ENCODE results near the gene SLC7A8. TPM values are rescaled to one million over a fixed set of nuclear protein-coding genes. Genes with fewer than 3 reads are reported as not detected.
A peak's percentile ranks its signal among the peaks of the same experiment; 100 is the strongest.

SLC7A8 gene
- total RNA-seq, 1 experiment from 2014 or later: 0.90 TPM

DNA sequence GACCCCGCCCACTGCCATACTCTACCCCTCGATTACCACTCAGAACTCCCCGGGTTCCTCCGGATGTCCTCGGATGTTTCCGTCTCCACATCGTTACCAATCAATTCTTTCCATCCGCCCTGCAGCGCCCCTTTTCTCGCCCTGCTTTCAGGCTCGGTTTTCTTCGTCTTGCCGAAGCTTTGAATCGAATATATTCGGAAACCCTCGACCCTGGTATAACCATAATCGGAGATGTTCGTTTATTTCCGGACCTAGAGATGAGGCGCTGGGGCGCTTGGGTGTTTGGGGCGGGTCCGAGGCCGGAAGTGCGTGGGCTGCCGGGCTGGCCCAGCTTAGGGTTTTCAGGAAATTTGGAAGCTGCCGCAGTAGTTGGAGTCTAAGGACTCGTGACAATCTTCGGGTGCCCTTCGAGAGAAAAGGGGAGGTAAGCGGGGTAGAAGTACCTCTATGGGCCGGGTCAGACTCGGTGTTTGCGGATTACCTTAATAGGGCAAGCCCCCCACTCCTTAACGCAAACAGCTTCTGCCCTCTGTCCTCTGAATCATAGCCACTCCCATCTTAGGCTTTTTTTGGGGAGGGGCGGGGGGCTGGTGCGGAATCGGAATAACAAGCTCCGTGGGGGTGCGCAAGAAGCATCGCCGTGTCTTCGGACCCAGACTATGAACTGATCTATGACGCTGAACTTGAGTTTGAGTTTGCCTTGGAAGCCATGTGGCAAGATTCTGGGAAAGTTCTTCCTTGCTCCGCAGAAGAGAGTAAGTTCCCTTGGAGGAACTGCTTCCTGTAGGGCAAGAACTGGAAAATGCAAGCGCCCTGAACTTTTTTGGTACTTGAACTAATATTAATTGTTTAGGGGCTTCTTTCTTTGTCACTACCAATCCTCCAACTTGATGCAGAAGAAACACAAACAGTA is 88.0 kb downstream of the SLC7A8 start, which contains the start of gene C14orf119:
Gene C14orf119 (plus strand): TSS at position 310 of the 913 bp plus-strand sequence. CDS start 2,154 bp downstream, outside the sequence.
- CTCF ChIA-PET: interaction anchor here (0.6 to 2.8 kb wide), 8 partner anchors 13 to 124 kb away, joined by 3 to 28 read pairs (median 4); no protein-coding TSS in a partner anchor
- peak; percentile 93 for ATAC-seq
- peaks cover 26% of the 10 kb centered on the region for H3K36me3 ChIP-seq (ENCODE audit: control insufficient read depth, insufficient read depth, low read length)
- no peaks in the 10 kb centered on the region for H3K9me3 ChIP-seq (ENCODE audit: control insufficient read depth, insufficient read depth, low read depth, low read length)
- intact Hi-C loops (cut with micrococcal nuclease; ENCODE audit: unreplicated experiment): no loop called here
- peak within 1 kb of the TSS; percentile 88 to 90 for H3K4me3 ChIP-seq (ENCODE audit: low read depth in 2 of 2, low read length in 2 of 2)
- peaks cover 16% of the 10 kb centered on the region for H3K4me1 ChIP-seq (ENCODE audit: control insufficient read depth, insufficient read depth, low read length)
- H3K27ac ChIP-seq (ENCODE audit: low read length): peak within 1 kb of the TSS; percentile 96
- TF ChIP-seq POLR2AphosphoS5 (IDR thresholded peaks at IDR 0.05; ENCODE audit: low read depth, low read length) (no peak; the same call in 1 of the 2 replicates), SIN3A (IDR thresholded peaks at IDR 0.05; ENCODE audit: borderline replicate concordance, insufficient read depth, low read depth, low read length) (0 out of 2 replicates have a peak, but pooled peaks have one; percentile 39), CTCF (IDR thresholded peaks at IDR 0.05) (no peak), TCF7L2 (IDR thresholded peaks at IDR 0.05; ENCODE audit: low read depth, low read length) (no peak), REST (IDR thresholded peaks at IDR 0.05; ENCODE audit: insufficient read depth in 1 of 2, low read depth in 2 of 2, low read length in 1 of 2) (no peak)
- in situ Hi-C loops (cut with HindIII; ENCODE audit: low pct_unique_long_range_greater_than_20kb, low sequenced_read_pairs): no loop called here
- POLR2A ChIA-PET: interaction anchor here (0.6 to 1.6 kb wide), 3 partner anchors 27 to 133 kb away, joined by 6 to 20 read pairs (median 13); no protein-coding TSS in a partner anchor
- no peaks in the 10 kb centered on the region for H3K27me3 ChIP-seq (ENCODE audit: control insufficient read depth, insufficient read depth, low read length)
- DNase-seq (ENCODE audit: low read depth, low spot score): peak; percentile 99
- TSS peak; percentile 87 for BruUV-seq (replicated peaks)

GRCh38 chr14:23094666-23095195 is 88.7 kb downstream of the SLC7A8 start, which contains the start of gene ACIN1:
Gene ACIN1, minus strand, starts transcription at chr14:23095136. Its CDS starts 24 bp downstream, at chr14:23095112.
- Histone ChIP-seq H3K9me3 (ENCODE audit: control insufficient read depth, insufficient read depth, low read depth, low read length) (no peaks in the 10 kb centered on the region), H3K36me3 (ENCODE audit: control insufficient read depth, insufficient read depth, low read length) (peaks cover 33% of the 10 kb centered on the region), H3K27ac (ENCODE audit: low read length) (peak within 1 kb of the TSS; percentile 96), H3K4me1 (ENCODE audit: control insufficient read depth, insufficient read depth, low read length) (peaks cover 16% of the 10 kb centered on the region), H3K27me3 (ENCODE audit: control insufficient read depth, insufficient read depth, low read length) (no peaks in the 10 kb centered on the region), H3K4me3 (ENCODE audit: low read depth in 2 of 2, low read length in 2 of 2) (peak within 1 kb of the TSS; percentile 88 to 90)
- intact Hi-C loops (cut with micrococcal nuclease; ENCODE audit: unreplicated experiment): no loop called here
- TF ChIP-seq POLR2AphosphoS5 (IDR thresholded peaks at IDR 0.05; ENCODE audit: low read depth, low read length) (peak; percentile 45), TCF7L2 (IDR thresholded peaks at IDR 0.05; ENCODE audit: low read depth, low read length) (no peak)
- ATAC-seq (peak; percentile 76), DNase-seq (ENCODE audit: low read depth, low spot score) (peak; percentile 53)
- BruUV-seq (replicated peaks): TSS peak; percentile 86
- in situ Hi-C loops (cut with HindIII; ENCODE audit: low pct_unique_long_range_greater_than_20kb, low sequenced_read_pairs): no loop called here
- CTCF ChIA-PET: interaction anchor here (0.6 to 2.8 kb wide), 10 partner anchors 13 to 384 kb away, joined by 3 to 28 read pairs (median 4); no protein-coding TSS in a partner anchor
- POLR2A ChIA-PET: interaction anchor here (0.6 to 1.6 kb wide), 2 partner anchors 26 to 133 kb away, joined by 6 to 13 read pairs; no protein-coding TSS in a partner anchor
